ENCODE measurements around the gene CSNK2A2.

- TF ChIP-seq NFXL1 (IDR thresholded peaks at IDR 0.05; ENCODE audit: borderline replicate concordance) (no peak), PBX3 (IDR thresholded peaks at IDR 0.05; ENCODE audit: insufficient replicate concordance, low read depth, low read length) (no peak), ZNF592 (IDR thresholded peaks at IDR 0.05) (no peak), POLR2A (IDR thresholded peaks at IDR 0.05; ENCODE audit: low read depth, low read length) (no peak), CTCF (IDR thresholded peaks at IDR 0.05 in 2 of 3, conservative IDR thresholded peaks at IDR 0.05 in 1 of 3; ENCODE audit: control insufficient read depth in 2 of 3, extremely low read depth in 1 of 3, insufficient read depth in 1 of 3, low read depth in 3 of 3, low read length in 3 of 3) (no peak), USF2 (IDR thresholded peaks at IDR 0.05; ENCODE audit: borderline replicate concordance, low read depth, low read length) (no peak), EZH2 (IDR thresholded peaks at IDR 0.05; ENCODE audit: borderline replicate concordance, control insufficient read depth, low read depth, low read length) (no peak), ATF2 (IDR thresholded peaks at IDR 0.05; ENCODE audit: low read length) (no peak), EP300 (IDR thresholded peaks at IDR 0.05; ENCODE audit: borderline replicate concordance in 1 of 2, control insufficient read depth in 1 of 2, low read depth in 2 of 2, low read length in 2 of 2) (no peak), IKZF1 (conservative IDR thresholded peaks at IDR 0.05) (no peak), POLR2AphosphoS5 (IDR thresholded peaks at IDR 0.05; ENCODE audit: low read length) (no peak)
Observed at GRCh38 chr16:58187092-58187491, 10.8 kb downstream of the CSNK2A2 start.

Measured in GM12878 (cell line).